GM12878 (cell line): ENCODE results near the gene ACCS.

ENCODE experiments used
- CEBPB ChIP-seq, 2 experiments: fragments of 150-350 bp in 1 of 2; IDR thresholded peaks; 2 replicates each; pipeline ENCODE4 v1.6.1; 2012 to 2014; ENCODE audit warnings: low read depth in 2 of 2, low read length in 2 of 2, borderline replicate concordance in 1 of 2, inconsistent platforms in 1 of 2
- EGR1 ChIP-seq, 2 experiments: IDR thresholded peaks; 1 replicate in 1 of 2; 2 replicates in 1 of 2; pipeline ENCODE4 v1.6.1; 2011 to 2012; ENCODE audit warnings: low read depth in 2 of 2, low read length in 2 of 2, borderline replicate concordance in 1 of 2, mild to moderate bottlenecking in 1 of 2, moderate library complexity in 1 of 2
- ETV6 ChIP-seq, 2 experiments: fragments of 450-650 bp in 1 of 2; IDR thresholded peaks in 1 of 2; conservative IDR thresholded peaks in 1 of 2; 2 replicates each; pipeline ENCODE4 v1.6.1; 2014; ENCODE audit warnings: antibody characterized with exemption in 1 of 2, borderline replicate concordance in 1 of 2, low read depth in 1 of 2, mild to moderate bottlenecking in 1 of 2, moderate library complexity in 1 of 2
- IKZF2 ChIP-seq, 2 experiments: fragments of 450-650 bp; IDR thresholded peaks; 2 replicates each; pipeline ENCODE4 v1.6.1; 2017; ENCODE audit warnings: mild to moderate bottlenecking in 2 of 2, moderate library complexity in 2 of 2
- SRF ChIP-seq, 2 experiments: IDR thresholded peaks; 2 replicates each; pipeline ENCODE4 v1.6.1; 2011; ENCODE audit warnings: low read depth in 2 of 2, low read length in 2 of 2, mild to moderate bottlenecking in 1 of 2, moderate library complexity in 1 of 2
- TAF1 ChIP-seq: IDR thresholded peaks from 2 replicates; pipeline ENCODE4 v1.6.1; 2011; ENCODE audit warnings: mild to moderate bottlenecking, low read depth, low read length, borderline replicate concordance
- TBL1XR1 ChIP-seq: IDR thresholded peaks from 2 replicates; pipeline ENCODE4 v1.6.1; 2012; ENCODE audit warnings: low read depth, low read length, improper control_type of control experiment
- TCF12 ChIP-seq: IDR thresholded peaks from 2 replicates; pipeline ENCODE4 v1.6.1; 2011; ENCODE audit warnings: low read depth, mild to moderate bottlenecking, low read length
- WRNIP1 ChIP-seq: IDR thresholded peaks from 2 replicates; pipeline ENCODE4 v1.6.1; 2011; ENCODE audit warnings: low read depth, low read length, improper control_type of control experiment, borderline replicate concordance
- TF ChIP-seq, protein P1 (sequence below), 3 experiments: IDR thresholded peaks in 2 of 3; conservative IDR thresholded peaks in 1 of 3; 2 replicates each; pipeline ENCODE4 v1.5.1; 2011; ENCODE audit warnings: low read depth in 3 of 3, low read length in 3 of 3, mild to moderate bottlenecking in 3 of 3, control low read depth in 2 of 3, moderate library complexity in 2 of 3, inconsistent platforms in 1 of 3, mixed read lengths in 1 of 3; ENCODE audit not compliant: control insufficient read depth in 2 of 3, insufficient read depth in 1 of 3; ENCODE audit errors: extremely low read depth in 1 of 3
- TF ChIP-seq, protein P2 (sequence below): IDR thresholded peaks from 2 replicates; pipeline ENCODE4 v1.6.1; 2011; ENCODE audit warnings: low read depth, low read length, improper control_type of control experiment, borderline replicate concordance
- TF ChIP-seq, protein P3 (sequence below): IDR thresholded peaks from 2 replicates; pipeline ENCODE4 v1.6.1; 2012; ENCODE audit warnings: low read depth, low read length, improper control_type of control experiment

DNA sequence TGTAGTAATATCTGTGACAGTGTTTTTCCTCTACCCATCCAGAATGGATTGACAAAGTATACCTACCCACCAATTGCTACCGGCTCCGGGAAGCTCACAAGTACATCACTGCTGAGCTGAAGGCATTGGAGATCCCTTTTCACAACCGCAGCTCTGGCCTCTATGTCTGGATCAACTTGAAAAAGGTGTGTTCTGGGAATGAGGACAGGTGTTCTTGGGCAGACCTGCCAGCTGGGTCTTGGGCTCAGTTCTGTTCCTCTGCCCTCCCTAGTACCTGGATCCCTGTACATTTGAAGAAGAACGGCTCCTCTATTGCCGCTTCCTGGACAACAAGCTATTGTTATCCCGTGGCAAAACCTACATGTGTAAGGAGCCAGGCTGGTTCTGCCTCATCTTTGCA lies 7.8 kb upstream of the ACCS start:
- TF ChIP-seq TAF1 (no peak), SRF (IDR thresholded peaks at IDR 0.05; ENCODE audit: low read depth in 2 of 2, low read length in 2 of 2) (no peak), EGR1 (IDR thresholded peaks at IDR 0.05; ENCODE audit: borderline replicate concordance in 1 of 2, low read depth in 2 of 2, low read length in 2 of 2) (no peak), TBL1XR1 (no peak), CEBPB (IDR thresholded peaks at IDR 0.05; ENCODE audit: borderline replicate concordance in 1 of 2, low read depth in 2 of 2, low read length in 2 of 2) (no peak), TCF12 (no peak), ETV6 (conservative IDR thresholded peaks at IDR 0.05 in 1 of 2, IDR thresholded peaks at IDR 0.05 in 1 of 2; ENCODE audit: borderline replicate concordance in 1 of 2, low read depth in 1 of 2) (no peak), IKZF2 (IDR thresholded peaks at IDR 0.05) (no peak), WRNIP1 (no peak)
- TF ChIP-seq, protein P1, sequence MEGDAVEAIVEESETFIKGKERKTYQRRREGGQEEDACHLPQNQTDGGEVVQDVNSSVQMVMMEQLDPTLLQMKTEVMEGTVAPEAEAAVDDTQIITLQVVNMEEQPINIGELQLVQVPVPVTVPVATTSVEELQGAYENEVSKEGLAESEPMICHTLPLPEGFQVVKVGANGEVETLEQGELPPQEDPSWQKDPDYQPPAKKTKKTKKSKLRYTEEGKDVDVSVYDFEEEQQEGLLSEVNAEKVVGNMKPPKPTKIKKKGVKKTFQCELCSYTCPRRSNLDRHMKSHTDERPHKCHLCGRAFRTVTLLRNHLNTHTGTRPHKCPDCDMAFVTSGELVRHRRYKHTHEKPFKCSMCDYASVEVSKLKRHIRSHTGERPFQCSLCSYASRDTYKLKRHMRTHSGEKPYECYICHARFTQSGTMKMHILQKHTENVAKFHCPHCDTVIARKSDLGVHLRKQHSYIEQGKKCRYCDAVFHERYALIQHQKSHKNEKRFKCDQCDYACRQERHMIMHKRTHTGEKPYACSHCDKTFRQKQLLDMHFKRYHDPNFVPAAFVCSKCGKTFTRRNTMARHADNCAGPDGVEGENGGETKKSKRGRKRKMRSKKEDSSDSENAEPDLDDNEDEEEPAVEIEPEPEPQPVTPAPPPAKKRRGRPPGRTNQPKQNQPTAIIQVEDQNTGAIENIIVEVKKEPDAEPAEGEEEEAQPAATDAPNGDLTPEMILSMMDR (IDR thresholded peaks at IDR 0.05 in 2 of 3, conservative IDR thresholded peaks at IDR 0.05 in 1 of 3; ENCODE audit: control insufficient read depth in 2 of 3, extremely low read depth in 1 of 3, insufficient read depth in 1 of 3, low read depth in 3 of 3, low read length in 3 of 3), result no peak
- TF ChIP-seq, protein P2, sequence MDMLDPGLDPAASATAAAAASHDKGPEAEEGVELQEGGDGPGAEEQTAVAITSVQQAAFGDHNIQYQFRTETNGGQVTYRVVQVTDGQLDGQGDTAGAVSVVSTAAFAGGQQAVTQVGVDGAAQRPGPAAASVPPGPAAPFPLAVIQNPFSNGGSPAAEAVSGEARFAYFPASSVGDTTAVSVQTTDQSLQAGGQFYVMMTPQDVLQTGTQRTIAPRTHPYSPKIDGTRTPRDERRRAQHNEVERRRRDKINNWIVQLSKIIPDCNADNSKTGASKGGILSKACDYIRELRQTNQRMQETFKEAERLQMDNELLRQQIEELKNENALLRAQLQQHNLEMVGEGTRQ, result no peak
- TF ChIP-seq, protein P3, sequence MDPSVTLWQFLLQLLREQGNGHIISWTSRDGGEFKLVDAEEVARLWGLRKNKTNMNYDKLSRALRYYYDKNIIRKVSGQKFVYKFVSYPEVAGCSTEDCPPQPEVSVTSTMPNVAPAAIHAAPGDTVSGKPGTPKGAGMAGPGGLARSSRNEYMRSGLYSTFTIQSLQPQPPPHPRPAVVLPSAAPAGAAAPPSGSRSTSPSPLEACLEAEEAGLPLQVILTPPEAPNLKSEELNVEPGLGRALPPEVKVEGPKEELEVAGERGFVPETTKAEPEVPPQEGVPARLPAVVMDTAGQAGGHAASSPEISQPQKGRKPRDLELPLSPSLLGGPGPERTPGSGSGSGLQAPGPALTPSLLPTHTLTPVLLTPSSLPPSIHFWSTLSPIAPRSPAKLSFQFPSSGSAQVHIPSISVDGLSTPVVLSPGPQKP, result no peak
